Left cardiac atrium (tissue), 4 donors: Measurements from ENCODE around the gene CAPZB. TPM values are rescaled to one million over a fixed set of nuclear protein-coding genes. Genes with fewer than 3 reads are reported as not detected.
"Not testable (repeated sequence)": the region's sequence is repeated elsewhere in the genome, so short reads cannot be mapped to it uniquely, and the experiment has no call there.

Experiments
- ATAC-seq, 2 donors: fragments of 200-7000 bp; cut with Tn5 transposase; one replicate each; pipeline ENCODE4 v1.9.1; 2020; ENCODE audit warnings: mild to moderate bottlenecking in 2 of 2, moderate library complexity in 2 of 2
- DNase-seq: peaks from one replicate; pipeline ENCODE4 v3.0.0-alpha.2; 2020
- intact Hi-C, 2 donors: fragments of 100-400 bp; cut with DNase I; formaldehyde crosslinking; loops; one replicate each; pipeline versions ENCODE4 v1.14.1 to v1.15.1; 2022 to 2023
- total RNA-seq, 2 donors: library from RNA; stranded (reverse); fragmentation: NEBNext Ultra II Directional; extraction: Animal tissue kit (Norgen Biotek cat#: 25700); gene quantifications; one replicate each; pipeline ENCODE4 v1.2.1, GENCODE V29; 2021
- donor health status: DM: no; HTN: yes; CAD: no.
- donor health status: DM: no; HTN: yes; CAD: no; lungs with severe emphysema.
- donor health status: DM: yes; HTN: yes; CAD: no.
- donor health status: Dilated cardiomyopathy.

CAPZB gene
- total RNA-seq, 2 donors from 2014 or later, result 227 to 254 TPM

GRCh38 chr1:19504796-19505692 lies 19.7 kb upstream of the CAPZB start:
- peak; percentile 38 for DNase-seq
- intact Hi-C loops, result loop anchor here in 1 of 2 donors (5.0 kb wide), 1 partner anchor 57 kb away; no protein-coding TSS in a partner anchor

GRCh38 chr1:19502284-19502683 lies 16.9 kb upstream of the CAPZB start:
- intact Hi-C loops, DNase-seq, ATAC-seq: not testable (repeated sequence)

More at GRCh38 chr1:19504796-19505692, 19.7 kb upstream of the CAPZB start:
- ATAC-seq, result peak; percentile 77 to 81

DNA sequence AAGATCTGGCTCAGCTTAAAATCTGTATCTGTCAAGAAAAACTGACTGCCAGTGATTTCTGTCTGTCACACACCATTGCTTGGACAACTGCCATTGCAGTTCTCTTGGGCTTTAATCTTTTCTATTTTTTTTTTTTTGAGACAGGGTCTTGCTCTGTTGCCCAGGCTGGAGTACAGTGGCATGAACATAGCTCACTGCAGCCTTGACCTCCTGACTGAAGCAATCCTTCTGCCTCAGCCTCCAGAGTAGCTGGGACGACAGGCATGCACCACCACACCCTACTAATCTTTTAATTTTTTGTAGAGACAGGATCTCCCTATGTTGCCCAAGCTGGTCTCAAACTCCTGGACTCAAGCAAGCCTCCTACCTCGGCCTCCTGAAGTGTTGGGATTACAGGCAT lies 14.5 kb upstream of the CAPZB start:
- intact Hi-C loops, ATAC-seq, DNase-seq: not testable (repeated sequence)

DNA sequence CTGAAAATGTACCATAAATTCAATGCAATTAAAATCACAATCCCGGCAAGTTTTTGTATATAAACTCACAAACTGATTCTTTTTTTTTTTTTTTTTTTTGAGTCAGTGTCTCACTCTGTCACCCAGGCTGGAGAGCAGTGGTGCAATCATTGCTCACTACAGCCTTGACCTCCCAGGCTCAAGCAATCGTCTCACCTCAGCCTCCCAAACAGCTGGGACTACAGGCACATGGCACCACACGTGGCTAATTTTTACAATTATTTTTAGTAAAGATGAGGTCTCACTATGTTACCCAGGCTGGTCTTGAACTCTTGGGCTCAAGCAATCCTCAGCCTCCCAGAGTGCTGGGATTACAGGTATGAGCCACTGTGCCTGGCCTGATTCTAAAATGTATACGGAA lies 12.1 kb upstream of the CAPZB start:
- intact Hi-C loops, ATAC-seq, DNase-seq: not testable (repeated sequence)

GRCh38 chr1:19496527-19496874 lies 11.2 kb upstream of the CAPZB start:
- ATAC-seq, result no peak
- DNase-seq, result no peak
- intact Hi-C loops, result no loop called here

DNA sequence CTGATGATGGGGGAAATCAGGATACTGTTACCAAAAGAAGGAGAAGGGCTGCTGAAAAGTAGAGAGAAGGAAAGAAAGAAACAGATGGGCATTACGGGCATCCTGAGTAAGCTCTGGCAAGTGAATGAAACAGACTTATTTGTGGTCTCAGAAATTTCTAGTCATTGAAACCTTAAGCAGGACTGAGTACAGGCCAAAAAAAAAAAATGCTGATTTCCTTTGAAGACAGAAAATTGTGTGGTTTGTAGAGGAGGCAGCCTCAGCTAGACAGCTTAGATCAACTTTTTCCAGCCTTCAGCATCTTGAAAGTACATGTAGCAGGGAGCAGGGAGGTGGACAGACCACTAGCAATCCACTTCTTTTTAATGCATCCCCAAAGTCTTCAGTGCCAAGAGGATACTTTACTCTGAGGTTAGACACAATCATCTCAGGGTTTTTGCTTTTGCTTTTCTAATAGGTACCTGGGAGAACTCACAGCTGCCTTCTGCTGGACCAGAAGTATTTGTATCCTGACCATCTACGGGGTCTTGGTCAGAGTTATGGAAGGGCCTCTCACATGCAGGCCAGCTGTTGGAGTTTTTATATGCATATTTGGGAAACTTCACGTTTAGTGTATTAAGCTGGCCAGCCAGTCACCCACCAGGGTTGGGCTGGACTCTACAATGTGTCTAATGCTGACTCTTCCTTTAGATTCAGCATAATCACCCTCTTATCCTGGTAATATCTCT lies 10.6 kb upstream of the CAPZB start:
- ATAC-seq, result peak; percentile 18 to 38
- intact Hi-C loops, result no loop called here
- no peak for DNase-seq

DNA sequence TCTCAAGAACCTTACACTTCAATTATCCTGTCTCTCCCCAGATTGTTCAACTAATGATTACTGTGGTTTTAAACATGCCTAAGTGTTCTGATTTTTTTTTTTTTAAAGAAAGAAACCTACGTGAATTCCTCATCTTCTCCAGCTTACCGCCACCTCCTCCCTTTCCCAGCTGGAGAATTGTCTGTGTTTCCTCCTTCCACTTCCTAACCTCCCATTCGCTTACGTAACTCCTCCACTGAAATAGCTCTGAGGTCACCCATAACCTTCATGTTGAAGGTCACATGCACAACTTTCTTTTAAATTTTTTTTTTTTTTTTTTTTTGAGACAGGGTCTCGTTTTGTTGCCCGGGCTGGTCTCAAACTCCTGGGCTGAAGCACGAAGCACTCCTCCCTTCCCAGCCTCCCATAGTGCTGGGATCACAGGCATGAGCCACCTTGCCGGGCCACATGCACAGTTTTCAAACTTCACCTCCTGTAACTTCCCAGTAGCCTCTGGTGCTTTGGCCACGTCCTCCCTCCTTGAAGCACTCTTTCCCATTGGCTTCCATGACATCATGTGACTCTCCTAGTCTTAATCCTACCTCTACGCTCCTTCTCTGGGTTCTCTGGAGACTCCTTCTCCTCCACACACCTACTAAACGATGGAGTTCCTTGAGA lies 9.8 kb upstream of the CAPZB start:
- intact Hi-C loops, result loop anchor here in 1 of 2 donors (5.0 kb wide), 1 partner anchor 157 kb away; no protein-coding TSS in a partner anchor
- DNase-seq (no peak), ATAC-seq (peak; percentile 67 to 78)

DNA sequence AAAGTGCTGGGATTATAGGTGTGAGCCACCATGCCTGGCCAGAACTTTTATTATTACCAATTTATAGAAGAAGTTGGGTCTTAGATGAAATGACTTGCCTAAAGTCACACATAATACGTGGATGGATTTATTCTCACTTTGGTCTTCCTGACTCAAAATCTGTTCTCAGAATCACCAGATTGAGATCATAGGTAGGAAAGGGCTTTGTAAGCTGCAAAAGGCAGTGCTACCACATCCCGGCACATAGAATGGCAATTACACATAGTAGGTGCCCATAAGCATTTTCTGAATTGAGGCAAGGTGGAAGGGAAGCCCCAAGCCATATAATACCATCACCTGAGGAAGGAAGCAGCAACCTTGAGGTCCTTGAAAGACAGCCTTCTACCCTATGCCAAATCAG lies 8.2 kb upstream of the CAPZB start:
- intact Hi-C loops, result loop anchor here in 1 of 2 donors (5.0 kb wide), 1 partner anchor 159 kb away; no protein-coding TSS in a partner anchor
- DNase-seq (no peak), ATAC-seq (no peak)

DNA sequence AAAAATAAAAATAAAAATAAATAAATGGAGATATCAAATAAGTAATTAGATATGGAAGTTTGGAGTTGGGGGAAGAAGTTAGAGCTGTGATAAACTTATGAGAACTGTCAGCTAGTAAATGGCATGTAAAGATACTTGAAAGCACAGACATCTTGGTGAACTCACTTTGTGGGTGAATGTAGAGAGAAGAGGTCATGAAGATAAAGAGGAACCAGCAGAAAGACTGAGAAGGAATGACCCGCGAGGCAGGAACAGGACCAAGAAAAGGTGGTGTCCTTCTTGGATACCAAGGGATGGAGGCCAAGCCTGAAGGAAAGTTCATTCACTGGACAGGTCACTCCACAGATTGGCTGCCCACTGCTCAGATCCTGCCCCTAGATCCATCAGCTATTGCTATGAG lies 4.7 kb upstream of the CAPZB start:
- intact Hi-C loops, result loop anchor here (5.0 to 10.0 kb wide), 3 partner anchors 105 to 165 kb away; a partner anchor contains a TSS
- ATAC-seq (no peak), DNase-seq (no peak)

- intact Hi-C loops, result loop anchor here (10.0 kb wide), 2 partner anchors 107 to 167 kb away; a partner anchor contains a TSS
- ATAC-seq (no peak), DNase-seq (no peak)
Measured at GRCh38 chr1:19488136-19488535, 2.8 kb upstream of the CAPZB start.

- DNase-seq, result no peak
- ATAC-seq, result peak; percentile 27 to 43
- intact Hi-C loops, result loop anchor here (5.0 to 10.0 kb wide), 4 partner anchors 83 to 170 kb away; a partner anchor contains a TSS
Measured at GRCh38 chr1:19484798-19485361, 459 bp downstream of the CAPZB start.

- ATAC-seq, result peak in 1 of 2 donors; percentile 1
- intact Hi-C loops, result loop anchor here (5.0 to 10.0 kb wide), 4 partner anchors 82 to 170 kb away; a partner anchor contains a TSS
Measured at GRCh38 chr1:19484338-19484797, 971 bp downstream of the CAPZB start.

GRCh38 chr1:19483691-19484090 lies 1.6 kb downstream of the CAPZB start:
- DNase-seq, result no peak
- ATAC-seq, result no peak
- intact Hi-C loops, result loop anchor here (5.0 to 10.0 kb wide), 4 partner anchors 81 to 171 kb away; a partner anchor contains a TSS

More at GRCh38 chr1:19484338-19484797, 971 bp downstream of the CAPZB start:
- no peak for DNase-seq

GRCh38 chr1:19483261-19483660 lies 2.1 kb downstream of the CAPZB start:
- intact Hi-C loops, result loop anchor here (5.0 to 10.0 kb wide), 4 partner anchors 81 to 172 kb away; a partner anchor contains a TSS
- ATAC-seq, result no peak
- DNase-seq, result no peak

DNA sequence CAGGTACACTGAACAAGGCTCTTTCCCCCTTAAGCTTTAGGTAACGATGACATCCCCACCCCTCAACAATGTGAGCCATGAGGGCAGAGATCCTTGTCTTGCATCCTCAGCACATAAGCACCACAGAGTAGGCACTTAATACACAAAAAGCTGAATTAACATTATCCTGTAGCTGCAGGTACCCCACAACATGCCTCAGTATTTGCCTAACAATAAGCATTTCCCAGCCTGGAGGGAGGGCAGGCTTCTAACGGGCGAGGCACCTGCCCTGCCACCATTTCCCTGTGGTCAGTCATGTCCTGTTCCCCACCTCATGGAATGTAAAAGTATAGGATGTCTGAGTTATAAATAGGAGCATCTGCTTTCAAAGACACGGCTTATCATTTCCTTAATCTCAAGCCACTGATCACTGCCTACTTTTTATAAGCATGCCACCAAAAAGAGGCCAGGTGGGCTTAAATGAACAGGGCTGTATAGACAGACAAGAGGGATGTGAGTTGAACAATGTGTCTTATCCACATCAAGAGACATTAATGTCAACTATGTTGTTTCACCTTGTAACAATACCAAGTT lies 3.4 kb downstream of the CAPZB start:
- intact Hi-C loops, result loop anchor here (5.0 to 10.0 kb wide), 4 partner anchors 80 to 173 kb away; a partner anchor contains a TSS

GRCh38 chr1:19480282-19480681 lies 5.1 kb downstream of the CAPZB start:
- no peak for ATAC-seq
- intact Hi-C loops, result loop anchor here (5.0 to 10.0 kb wide), 4 partner anchors 78 to 175 kb away; a partner anchor contains a TSS
- DNase-seq, result no peak

More for the DNA sequence above, 3.4 kb downstream of the CAPZB start:
- no peak for ATAC-seq
- DNase-seq, result no peak

DNA sequence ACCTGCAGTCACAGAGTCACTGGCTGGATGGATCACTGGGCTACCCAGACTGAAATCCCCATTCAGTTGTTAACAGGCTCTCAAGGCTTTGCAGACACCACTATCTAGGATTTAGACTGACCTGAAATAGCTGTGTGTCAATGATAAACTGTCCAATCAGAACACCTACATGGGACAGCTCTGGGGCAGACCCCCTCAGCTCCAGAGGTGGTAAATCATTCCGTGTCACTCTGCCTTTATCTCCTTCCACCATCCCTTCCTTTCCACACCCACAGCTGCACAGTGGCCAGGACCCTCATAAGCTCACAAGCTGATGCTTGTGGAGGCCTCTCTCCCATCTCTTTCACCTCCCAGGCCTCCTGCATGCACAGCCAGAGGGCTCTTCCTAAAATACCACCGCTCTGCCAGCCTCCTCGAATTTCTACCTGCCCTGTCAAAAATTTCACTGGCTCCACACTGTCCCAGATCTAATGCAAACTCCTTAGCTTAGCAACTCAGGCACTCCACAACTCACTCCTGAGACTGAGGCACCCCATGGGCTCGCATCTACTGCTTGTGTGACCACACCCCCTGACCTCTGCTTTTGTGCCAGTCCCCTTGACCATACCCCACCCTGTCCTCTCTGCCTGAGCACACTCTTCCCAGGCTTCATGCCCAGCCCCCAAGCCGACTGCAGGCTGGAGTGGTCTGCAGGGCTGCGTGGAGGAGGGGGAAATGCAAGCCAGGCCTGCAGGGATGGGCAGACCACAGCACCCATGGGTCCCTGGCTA lies 5.8 kb downstream of the CAPZB start:
- ATAC-seq (no peak), DNase-seq (no peak)
- intact Hi-C loops, result loop anchor here (5.0 to 10.0 kb wide), 4 partner anchors 77 to 175 kb away; a partner anchor contains a TSS
